ENCODE measurements around the gene GALNT12. TPM values are rescaled to one million over a fixed set of nuclear protein-coding genes. Genes with fewer than 3 reads are reported as not detected.

GALNT12 gene
- total RNA-seq, 1 experiment from 2014 or later, result 31.2 TPM

- no peak for TF ChIP-seq MAX (IDR thresholded peaks at IDR 0.05)
- TF ChIP-seq JUND (IDR thresholded peaks at IDR 0.05), result no peak
- no peak for TF ChIP-seq SP1 (IDR thresholded peaks at IDR 0.05; ENCODE audit: low read depth)
- no peak for TF ChIP-seq POLR2A (IDR thresholded peaks at IDR 0.05; ENCODE audit: borderline replicate concordance, extremely low read depth, insufficient read depth, insufficient read length)
- TF ChIP-seq RAD21 (IDR thresholded peaks at IDR 0.05; ENCODE audit: low read depth), result no peak
- no peak for TF ChIP-seq REST (IDR thresholded peaks at IDR 0.05; ENCODE audit: low read depth)
- TF ChIP-seq SIN3A (IDR thresholded peaks at IDR 0.05; ENCODE audit: low read depth), result no peak
- no peak for TF ChIP-seq SRF (IDR thresholded peaks at IDR 0.05; ENCODE audit: low read depth)
- TF ChIP-seq YY1 (IDR thresholded peaks at IDR 0.05; ENCODE audit: extremely low read depth, insufficient replicate concordance, low read depth, low read length), result no peak
Observed at GRCh38 chr9:98897745-98898144, 90.3 kb downstream of the GALNT12 start (continued).

- H3K9me2 ChIP-seq (ENCODE audit: insufficient read depth), result no peaks in the 10 kb centered on the region
- ChIA-PET CTCF (no interaction called here), POLR2A (no interaction called here), RAD21 (ENCODE audit: low non-redundant PET in 1 of 2, low total read pairs in 2 of 2, uncharacterized antibody in 2 of 2, unreplicated experiment in 2 of 2) (no interaction called here)
- no peak overlapping the region for H2AFZ ChIP-seq (ENCODE audit: low read depth, low read length, poor library complexity, severe bottlenecking)
- no peak overlapping the region for H3K9ac ChIP-seq (ENCODE audit: low read length)
- intact Hi-C loops (cut with micrococcal nuclease), result no loop called here
- H3K4me2 ChIP-seq (ENCODE audit: low read length), result no peak overlapping the region
- H3K4me3 ChIP-seq (replicated peaks in 1 of 2; ENCODE audit: low read depth in 1 of 2, low read length in 2 of 2), result no peak overlapping the region
- no peak for DNase-seq (ENCODE audit: low read depth, low spot score)
- no peaks in the 10 kb centered on the region for H4K20me1 ChIP-seq (ENCODE audit: insufficient read depth)
- H3K79me2 ChIP-seq (ENCODE audit: insufficient read depth, low read length), result no peaks in the 10 kb centered on the region
- H3K27me3 ChIP-seq (ENCODE audit: insufficient read depth, low read length), result no peaks in the 10 kb centered on the region
- ATAC-seq, result no peak
- BruUV-seq (replicated peaks), result no TSS peak
- TF ChIP-seq ZBTB33 (IDR thresholded peaks at IDR 0.05; ENCODE audit: extremely low read depth, insufficient replicate concordance, low read length), result no peak
- no peak for TF ChIP-seq YY1 (IDR thresholded peaks at IDR 0.05; ENCODE audit: extremely low read depth, insufficient replicate concordance, low read depth, low read length)
- TF ChIP-seq EZH2phosphoT487 (IDR thresholded peaks at IDR 0.05; ENCODE audit: borderline replicate concordance), result no peak
- TF ChIP-seq SRF (IDR thresholded peaks at IDR 0.05; ENCODE audit: low read depth), result no peak
- no peak for TF ChIP-seq ZFX (IDR thresholded peaks at IDR 0.05)
- TF ChIP-seq CTCF (IDR thresholded peaks at IDR 0.05 in 2 of 3, conservative IDR thresholded peaks at IDR 0.05 in 1 of 3; ENCODE audit: borderline replicate concordance in 1 of 3, insufficient read depth in 1 of 3, low read depth in 2 of 3, low read length in 2 of 3), result no peak
- no peaks in the 10 kb centered on the region for H3K9me3 ChIP-seq (ENCODE audit: control insufficient read depth in 1 of 2, insufficient read depth in 1 of 2, low read depth in 1 of 2, low read length in 2 of 2)
- no peaks in the 10 kb centered on the region for H3K36me3 ChIP-seq (ENCODE audit: control insufficient read depth in 1 of 2, insufficient read depth in 2 of 2, low read length in 2 of 2)
- no peak overlapping the region for H3K27ac ChIP-seq (ENCODE audit: low read depth, low read length)
- no peaks in the 10 kb centered on the region for H3K4me1 ChIP-seq (ENCODE audit: control insufficient read depth in 1 of 2, insufficient read depth in 2 of 2, low read length in 2 of 2)
Observed at GRCh38 chr9:98899408-98900056, 92.1 kb downstream of the GALNT12 start.
